Activated CD4-positive, alpha-beta T cell treated with anti-CD3 and anti-CD28 coated beads, Interleukin-2, Interleukin-6, amounts not matched to agents 100 ng/mL and 50 ng/mL, durations not matched to agents 16 hours and 8 hours (primary cell): ENCODE measurements around the gene HSBP1L1.
A peak's percentile ranks its signal among the peaks of the same experiment; 100 is the strongest.

Experiments used
- DNase-seq: peaks from one replicate; pipeline ENCODE4 v3.0.0-alpha.2; 2020

HSBP1L1 gene

DNA sequence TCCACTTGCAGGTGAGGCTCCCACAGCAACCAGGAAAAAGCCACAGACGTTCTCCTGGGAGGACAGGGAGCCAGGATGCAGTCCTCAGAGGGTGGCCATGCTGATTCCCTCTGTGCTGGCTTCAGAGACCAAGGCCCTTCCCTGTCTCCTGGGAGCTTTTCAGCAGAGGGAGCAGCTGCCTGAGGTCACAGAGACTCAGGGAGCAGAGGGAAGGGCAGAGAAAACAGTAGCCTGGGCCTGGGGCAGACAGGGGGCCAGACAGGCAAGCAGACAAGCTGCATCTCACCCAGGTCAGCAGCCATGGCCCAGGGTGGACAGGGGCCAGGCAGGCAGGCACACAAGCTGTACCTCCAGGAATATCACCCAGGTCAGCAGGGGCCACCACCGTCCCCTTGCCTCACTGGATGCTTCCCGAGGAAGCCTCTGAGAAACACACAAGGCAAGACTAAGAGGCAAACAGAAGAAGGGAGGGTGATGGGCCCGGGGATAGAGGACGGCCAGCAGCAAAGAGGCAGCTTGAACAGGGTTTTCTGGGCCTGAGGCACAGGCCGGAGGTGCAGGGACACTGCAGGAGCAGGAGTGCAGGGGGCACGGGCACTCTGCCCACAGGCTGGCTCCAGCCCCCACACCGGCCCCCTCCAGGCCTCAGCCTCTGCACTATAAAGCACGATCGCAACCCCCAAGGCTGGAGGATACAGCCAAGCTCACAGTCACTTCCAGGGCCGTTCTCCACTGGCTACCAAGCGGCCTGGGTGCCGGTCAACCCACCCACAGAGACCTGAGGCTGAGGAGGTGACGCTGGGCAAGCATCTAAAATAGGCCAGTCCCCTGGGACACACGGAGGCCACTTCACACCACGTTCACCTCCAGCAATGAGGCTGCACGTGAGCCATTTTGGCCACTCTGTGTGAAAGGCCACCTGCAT, 19.1 kb upstream of the HSBP1L1 start:
- no peak for DNase-seq

DNA sequence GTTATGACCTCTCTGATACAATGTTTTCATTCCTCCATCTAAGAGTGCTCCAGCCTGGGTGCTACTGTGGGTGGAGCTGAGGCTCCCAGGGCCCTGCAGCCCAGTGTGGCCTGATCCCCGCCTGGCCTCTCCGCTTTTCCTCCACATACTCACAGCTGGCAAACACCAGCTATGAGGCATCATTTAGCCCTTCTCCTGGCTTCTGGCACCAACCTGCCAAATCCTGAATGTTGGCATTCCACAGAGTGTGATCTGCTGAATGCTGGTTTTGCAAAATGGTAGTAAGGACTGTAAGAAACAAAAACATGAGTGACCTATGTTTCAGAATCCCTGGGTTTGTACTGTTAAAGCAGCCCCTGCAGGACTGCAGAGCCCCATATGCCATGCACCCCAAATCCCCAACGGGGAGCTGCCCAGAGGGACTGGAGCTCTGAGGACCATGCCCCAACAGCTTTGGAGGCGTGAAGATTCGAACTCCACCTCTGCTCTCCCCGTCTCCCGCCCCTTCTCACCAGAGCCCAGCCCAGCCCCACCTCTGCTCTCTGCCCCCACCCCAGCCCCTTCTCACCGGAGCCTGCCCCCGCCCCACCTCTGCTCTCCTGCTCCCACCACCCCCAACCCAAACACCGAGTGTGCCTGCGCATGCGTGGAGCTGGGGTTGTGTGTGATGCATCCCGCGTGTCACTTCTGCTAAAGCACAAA, 17.2 kb upstream of the HSBP1L1 start:
- DNase-seq, result no peak

DNA sequence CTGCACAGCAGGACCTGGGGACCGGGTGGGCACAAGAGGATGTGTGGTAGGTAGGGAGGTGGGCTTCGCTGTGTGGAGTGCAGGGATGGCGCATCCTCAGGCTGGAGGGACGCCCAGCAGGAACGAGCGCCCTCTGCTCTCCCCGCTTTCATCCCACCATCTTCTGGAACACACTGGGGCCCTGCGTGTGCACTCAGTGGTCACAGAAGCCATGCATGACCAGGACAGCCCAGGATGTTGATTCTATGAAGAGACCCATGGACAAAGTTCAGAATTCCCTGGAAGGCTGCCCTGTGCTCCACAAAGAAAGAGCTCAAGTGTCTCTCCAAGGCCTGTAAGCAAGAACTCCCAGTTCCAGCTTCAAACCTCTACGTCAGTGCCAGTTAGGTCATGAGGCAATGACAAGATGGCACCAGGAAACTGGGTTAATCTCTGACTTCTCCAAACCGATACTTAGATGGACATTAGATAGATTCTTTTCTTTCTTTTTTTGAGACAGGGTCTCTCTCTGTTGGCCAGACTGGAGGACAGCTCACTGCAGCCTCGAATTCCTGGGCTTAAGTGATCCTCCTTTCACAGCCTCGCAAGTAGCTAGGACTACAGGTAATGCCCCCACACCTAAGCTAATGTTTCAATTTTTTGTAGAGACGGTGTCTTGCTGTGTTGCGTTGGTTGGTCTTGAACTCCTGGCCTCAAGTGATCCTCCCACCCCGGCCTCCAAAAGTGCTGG, 16.4 kb upstream of the HSBP1L1 start:
- no peak for DNase-seq

DNA sequence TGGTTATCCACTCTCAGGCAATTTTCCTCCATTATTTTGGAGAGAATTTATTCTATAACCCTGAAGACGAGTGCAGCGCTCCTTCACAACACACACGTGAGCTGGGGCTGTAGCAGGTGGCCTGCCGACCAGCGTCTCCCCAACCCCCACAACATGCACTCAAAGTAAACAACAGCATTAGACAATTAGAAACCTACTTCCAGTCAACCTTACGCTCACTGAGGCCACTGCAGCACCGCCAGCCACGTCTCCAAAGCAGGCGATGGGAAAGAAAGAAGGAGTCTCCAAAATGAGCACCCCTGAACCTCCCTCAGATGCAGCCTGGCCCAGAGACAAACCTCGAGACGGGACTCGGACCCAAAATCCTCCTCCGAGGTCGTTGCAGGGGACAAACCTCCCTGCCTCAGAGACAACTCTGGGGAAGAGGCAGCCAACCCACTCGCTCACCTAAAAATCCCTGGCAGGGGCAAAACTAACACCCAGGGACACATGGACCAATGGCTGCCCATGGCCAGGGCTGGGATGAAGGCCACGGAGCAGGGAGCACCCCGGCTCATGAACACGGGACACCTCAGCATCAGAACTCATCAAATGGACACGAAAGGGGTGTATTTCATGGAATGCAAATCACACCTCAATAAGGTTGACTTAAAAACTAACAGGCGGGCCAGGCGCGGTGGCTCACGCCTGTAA, 15.6 kb upstream of the HSBP1L1 start:
- DNase-seq, result no peak

DNA sequence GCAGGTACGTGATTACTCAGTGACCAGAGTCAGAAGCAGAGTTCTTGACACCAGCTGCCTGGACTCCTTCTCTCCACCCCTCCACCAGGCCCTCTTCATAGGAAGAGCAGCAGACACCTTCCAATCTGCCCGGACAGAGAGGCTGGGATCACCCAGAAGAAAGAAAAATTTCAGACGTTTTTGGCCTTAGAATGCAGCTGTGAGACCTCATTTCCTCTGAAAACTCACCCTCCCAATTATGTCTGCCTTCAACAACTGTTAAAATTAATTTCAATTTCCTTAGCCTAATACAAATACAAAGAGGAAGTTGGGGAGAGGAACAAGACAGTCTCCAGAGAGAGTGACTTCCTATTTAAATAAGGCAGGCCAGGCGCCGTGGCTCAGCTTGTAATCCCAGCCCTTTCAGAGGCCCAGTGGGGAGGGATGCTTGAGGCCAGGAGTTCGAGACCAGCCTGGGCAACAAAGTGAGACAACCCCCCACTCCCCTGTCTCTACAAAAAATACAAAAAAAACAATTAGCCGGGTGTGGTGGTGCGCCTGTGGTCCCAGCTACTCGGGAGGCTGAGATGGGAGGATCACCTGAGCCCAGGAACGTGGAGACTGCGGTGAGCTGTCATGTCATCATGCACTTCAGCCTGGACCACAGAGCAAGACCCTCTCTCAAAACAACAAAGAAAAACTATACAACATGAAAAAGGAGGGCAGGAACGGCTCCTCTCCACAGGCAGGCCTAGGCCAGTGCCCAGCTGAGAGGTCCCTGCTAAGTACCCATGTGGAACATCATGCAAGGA, 14.6 kb upstream of the HSBP1L1 start:
- no peak for DNase-seq

DNA sequence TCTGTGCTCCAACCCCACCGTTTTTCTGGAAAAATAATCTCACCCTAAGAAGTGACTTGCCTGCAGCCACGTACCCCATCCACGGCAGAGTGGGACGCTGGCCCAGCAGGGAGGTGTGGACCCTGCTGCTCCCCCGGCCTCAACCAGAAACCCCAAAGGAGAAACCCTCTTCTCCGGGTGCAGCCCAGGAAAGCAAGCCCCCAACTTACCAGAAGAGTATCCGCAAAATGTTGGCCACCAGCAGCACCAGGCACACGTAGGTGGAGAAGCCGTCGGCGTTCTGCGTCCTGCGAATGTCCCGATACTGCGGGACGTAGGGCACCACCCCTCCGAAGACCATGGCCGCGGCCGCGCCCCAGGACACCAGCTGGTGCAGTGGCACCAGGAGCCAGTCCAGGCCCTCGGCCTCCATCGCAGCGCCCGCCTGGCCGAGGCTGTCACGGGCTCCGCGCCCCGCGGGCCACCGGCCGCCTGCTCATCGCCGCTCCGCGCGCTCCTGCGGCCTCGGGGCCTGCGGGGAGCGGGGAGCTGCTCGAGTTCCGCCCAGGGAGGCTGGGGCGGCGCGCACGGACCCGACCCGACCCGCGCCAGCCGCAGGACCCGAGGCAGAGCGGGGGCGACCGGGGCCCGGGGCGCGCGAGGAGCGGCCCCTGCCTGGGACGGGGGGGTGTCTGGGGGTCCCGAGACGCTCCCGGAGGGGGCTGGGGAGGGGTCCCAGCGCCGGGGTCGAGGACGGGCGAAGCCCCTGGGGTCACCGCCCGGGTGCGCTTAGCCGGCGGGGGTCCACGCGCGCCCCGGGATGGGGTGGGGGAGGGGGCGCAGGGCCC, 13.7 kb upstream of the HSBP1L1 start:
- peak; percentile 13 for DNase-seq

DNA sequence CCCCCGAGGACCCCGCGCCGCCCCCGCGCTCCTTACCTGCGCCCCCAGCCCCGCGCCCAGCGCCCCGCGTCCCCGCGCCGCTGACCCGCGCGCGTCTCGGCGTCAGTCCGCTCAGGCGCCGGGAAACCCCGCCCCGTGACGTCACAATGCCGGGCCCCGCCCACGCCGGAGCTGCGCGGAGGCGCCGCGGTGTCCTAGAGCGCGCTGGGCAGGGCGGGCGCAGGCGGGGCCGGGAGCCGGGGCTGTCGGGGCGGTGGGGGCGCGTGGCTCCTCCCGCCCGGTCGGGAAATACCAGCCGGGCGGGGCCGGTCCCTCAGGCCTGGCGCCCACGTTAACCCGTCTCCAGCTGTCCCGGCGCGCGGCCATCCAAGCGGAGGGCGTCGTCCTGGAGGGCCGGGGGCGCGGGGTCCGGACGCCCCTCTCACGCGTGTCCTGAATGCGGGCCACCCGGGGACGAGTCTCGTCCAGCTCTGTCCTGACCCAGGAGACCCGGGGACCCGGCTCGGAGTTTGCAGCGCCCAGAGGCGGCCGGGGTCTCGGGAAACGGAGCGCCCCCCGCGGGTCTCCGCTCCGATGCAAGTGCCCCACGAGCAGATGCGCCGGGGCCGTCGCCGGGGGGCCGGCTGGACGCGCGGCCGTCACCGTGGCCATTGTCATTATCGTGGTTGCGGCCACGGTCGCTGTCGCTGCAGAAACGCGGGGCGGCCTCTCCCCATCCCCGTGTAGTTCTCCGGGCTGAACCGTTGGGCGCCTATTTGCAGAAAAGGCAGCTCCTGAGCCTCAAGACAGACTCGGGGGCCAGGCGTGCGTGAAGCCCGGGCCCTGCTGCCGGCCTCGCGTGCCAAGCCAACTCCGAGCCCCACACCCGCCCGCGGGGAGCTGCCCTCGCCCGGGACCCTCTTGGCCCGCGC, 12.6 kb upstream of the HSBP1L1 start, which contains the start of gene SLC66A2:
Gene SLC66A2, minus strand, starts transcription at position 109 of the 911 bp plus-strand sequence. CDS start 727 bp downstream, outside the sequence.
- peak; percentile 95 for DNase-seq

DNA sequence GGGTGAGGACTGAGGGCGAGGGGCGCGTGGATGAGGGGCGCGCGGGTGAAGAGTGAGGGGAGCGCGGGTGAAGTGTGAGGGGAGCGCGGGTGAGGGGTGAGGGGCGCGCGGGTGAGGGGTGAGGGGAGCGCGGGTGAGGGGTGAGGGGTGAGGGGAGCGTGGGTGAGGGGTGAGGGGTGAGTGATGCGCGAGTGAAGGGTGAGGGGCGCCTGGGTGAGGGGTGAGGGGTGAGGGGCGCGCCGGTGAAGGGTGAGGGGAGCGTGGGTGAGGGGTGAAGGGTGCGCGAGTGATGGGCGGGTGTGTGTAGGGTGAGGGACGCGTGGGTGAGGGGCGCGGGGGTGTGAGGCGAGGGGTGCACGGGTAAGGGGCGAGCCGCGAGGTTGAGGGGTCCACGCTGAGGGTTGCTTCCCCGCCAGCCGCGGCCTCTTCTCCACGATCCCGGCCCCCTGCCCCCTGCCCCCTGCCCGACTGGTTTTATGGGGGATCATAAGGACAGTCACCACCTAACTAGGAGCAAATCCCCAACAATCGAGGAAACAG, 11.9 kb upstream of the HSBP1L1 start:
- DNase-seq, result no peak

DNA sequence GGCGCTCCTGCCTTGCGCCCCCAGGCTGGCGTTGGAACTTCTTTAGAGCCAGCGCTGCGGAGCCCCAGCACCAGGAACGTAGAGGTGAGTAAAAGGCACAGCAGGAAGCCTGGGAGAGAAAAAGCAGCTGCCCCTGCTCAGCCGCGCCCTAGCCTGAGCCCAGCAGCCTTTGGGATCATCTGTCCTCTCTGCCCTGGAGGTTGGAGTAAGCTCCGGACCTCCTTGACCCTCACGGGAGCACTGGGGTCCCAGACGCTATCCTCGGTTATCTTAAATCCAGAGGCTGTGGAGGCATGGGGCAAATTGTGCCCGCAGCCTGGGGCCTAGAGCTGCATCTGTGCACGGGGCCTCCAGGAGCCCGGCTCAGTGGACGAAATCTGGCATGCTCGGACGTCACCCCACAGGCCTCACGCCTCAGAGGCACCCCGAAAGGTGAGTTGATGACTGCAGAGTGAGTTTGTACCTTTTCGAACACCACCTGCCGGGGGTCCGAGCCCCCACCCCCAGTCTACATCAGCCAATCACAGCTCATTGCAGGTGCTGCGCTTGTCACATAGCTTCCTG, 11.4 kb upstream of the HSBP1L1 start:
- DNase-seq, result no peak

DNA sequence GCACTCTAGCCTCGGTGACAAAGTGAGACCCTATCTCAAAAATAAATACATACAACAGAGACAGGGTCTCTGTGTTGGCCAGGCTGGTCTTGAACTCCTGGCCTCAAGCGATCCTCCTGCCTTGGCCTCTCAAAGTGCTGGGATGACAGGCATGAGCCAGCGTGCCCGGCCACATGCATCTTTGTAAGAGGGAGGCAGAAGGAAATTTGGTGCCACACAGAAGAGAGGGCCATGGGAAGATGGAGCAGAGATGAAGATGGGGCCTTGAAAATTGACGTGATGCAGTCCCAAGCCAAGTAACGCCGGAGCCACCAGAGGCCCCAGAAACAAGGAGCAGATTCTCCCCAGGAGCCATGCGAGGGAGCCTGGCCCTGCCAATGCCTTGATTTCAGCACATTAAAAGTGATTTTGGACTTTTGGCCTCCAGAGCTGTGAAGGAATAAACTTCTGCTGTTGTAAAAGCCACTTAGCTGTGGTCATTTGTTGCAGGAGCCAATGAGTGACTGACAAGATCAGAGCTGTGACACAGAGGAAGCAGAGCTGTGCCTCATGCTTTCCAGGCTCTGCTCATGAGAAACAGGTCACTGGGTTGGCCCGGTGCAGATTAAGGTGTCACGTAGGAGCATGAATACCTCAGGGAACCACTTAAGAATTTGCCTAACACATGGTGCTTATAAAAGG, 10.3 kb upstream of the HSBP1L1 start:
- DNase-seq, result no peak

DNA sequence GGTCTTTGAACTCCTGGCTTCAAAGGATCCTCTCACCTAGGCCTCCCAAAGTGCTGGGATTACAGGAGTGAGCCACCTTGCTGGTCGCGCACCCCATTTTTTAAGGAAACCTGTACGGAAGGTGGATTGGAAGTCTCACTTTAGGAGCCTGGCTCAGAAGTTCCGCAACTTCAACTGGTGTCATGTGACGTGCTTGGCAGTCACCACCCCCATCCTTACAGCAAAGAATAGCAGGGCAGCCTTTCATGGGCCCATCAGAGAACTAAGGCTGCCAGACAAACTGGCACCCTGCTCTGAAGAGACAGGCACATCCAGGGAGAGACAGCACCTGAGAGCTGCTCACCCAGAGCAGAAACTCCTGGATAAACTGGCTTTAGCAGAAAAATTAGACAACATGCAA, 9.7 kb upstream of the HSBP1L1 start:
- no peak for DNase-seq

DNA sequence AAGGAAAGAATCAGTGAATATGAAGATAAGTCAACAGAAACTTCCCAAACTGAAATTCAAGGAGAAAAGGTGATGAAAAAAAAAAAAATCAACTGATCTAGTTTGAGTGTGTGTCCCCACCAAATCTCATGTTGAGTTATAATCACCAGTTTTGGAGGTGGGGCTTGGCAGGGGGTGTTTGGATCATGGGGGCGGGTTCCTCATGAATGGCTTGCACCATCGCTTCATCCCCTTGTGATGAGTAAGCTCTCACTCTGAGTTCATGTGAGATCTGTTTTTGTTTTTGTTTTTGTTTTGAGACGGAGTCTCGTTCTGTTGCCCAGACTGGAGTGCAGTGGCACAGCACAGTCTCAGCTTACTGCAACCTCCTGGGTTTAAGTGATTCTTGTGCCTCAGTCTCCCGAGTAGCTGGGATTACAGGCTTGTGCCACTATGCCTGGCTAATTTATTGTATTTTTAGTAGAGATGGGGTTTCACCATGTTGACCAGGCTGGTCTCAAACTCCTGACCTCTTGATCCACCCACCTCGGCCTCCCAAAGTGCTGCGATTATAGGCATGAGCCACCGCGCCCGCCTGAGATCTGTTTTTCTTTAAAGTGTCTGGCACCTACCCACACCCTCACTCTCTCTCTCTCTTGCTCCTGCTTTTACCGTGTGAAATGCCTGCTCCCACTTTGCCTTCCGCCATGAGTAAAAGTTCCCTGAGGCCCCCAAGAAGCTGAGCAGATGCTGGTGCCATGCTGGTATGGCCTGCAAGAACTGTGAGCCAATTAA, 9.0 kb upstream of the HSBP1L1 start:
- peak; percentile 45 for DNase-seq

DNA sequence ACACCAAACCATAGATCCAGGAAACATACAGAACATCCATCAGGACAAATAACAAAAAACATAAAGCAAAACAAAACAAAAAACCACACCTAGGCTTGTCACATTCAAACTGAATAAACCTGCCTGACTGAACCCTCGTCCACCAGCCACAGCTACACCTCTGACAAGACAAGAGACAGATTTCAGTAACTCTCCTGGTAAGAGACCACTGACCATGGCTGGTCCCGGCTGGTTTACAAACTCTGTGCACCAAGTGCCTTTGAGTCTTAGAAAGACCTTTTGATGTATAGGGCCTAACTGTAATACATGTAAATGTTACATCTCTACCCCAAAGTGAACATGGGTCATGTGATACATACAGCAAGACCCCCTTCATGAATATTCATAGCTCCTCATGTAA, 8.2 kb upstream of the HSBP1L1 start:
- DNase-seq, result no peak

DNA sequence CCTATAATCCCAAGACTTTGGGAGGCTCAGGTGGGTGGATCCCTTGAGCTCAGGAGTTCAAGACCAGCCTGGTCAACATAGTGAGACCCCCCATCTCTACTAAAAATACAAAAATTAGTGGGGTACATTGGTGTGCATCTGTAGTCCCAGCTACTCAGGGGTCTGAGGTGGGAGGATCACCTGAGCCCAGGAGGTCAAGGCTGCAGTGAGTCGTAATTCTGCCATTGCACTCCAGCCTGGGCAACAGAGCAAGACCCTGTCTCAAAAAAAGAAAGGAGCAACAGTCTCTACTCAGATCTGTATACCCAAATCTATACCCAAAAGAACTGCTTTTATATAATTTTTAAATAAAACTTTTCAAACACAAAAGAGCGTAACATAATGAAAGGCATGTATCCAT, 5.5 kb upstream of the HSBP1L1 start:
- DNase-seq, result no peak

DNA sequence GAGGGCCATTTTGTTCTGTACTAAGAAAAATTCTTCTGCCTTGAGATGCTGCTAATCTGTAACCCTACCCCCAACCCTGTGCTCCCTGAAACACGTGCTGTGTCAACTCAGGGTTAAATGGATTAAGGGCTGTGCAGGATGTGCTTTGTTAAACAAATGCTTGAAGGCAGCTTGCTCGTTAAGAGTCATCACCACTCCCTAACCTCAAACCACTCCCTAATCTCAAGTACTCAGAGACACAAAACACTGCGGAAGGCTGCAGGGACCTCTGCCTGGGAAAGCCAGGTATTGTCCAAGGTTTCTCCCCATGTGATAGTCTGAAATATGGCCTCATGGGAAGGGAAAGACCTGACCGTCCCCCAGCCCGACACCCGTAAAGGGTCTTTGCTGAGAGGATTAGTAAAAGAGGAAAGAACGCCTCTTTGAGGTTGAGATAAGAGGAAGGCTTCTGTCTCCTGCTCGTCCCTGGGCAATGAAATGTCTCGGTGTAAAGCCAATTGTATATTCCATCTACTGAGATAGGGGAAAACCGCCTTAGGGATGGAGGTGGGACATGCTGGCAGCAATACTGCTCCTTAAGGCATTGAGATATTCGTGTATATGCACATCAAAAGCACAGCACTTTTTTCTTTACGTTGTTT, 4.2 kb upstream of the HSBP1L1 start:
- peak; percentile 43 for DNase-seq

DNA sequence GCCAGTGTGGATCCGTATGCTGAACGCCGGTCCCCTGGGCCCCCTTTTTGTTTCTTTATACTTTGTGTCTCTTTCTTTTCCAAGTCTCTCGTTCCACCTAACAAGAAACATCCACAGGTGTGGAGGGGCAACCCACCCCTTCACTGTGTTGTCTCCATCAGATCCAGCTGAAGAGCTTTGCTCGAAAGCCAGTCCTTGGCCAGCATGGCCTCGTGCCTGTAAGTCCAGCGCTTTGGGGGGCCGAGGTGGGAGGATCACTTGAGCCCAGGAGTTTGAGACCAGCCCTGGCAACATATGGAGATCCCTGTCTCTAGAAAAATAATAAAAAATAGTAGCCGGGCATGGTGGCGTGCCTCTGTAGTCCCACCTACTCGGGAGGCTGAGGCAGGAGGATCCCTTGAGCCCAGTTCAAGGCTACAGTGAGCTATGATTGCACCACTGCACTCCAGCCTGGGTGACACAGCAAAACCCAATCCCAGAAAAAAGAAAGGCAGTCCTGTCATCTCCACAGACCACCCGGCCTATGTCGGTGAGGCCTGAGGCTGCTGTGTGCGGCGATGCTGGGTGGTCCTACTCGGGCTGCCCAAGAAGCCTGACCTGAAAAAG, 3.4 kb upstream of the HSBP1L1 start:
- no peak for DNase-seq
